Measurements from ENCODE around the gene DPF3.

DPF3 gene

DNA sequence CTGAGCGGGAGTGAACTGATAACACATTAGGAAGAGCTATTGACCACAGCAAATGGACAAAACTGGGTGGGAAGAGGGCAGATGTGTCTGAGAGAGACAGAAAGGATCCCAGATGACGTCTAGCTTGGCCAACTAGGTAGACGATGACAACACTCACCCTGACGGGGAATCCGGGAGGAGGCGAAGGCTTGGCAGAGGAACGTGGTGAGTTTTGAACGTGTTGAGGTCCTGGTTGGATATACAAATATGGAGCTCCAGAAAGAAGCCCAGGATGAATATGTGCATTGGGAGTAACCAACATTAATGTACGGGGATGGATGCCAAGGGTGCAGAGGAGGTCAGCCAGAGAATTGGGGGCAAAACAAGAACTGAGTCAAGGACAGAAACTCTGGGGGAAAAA is 60.7 kb downstream of the DPF3 start:
- no peak for DNase-seq

DNA sequence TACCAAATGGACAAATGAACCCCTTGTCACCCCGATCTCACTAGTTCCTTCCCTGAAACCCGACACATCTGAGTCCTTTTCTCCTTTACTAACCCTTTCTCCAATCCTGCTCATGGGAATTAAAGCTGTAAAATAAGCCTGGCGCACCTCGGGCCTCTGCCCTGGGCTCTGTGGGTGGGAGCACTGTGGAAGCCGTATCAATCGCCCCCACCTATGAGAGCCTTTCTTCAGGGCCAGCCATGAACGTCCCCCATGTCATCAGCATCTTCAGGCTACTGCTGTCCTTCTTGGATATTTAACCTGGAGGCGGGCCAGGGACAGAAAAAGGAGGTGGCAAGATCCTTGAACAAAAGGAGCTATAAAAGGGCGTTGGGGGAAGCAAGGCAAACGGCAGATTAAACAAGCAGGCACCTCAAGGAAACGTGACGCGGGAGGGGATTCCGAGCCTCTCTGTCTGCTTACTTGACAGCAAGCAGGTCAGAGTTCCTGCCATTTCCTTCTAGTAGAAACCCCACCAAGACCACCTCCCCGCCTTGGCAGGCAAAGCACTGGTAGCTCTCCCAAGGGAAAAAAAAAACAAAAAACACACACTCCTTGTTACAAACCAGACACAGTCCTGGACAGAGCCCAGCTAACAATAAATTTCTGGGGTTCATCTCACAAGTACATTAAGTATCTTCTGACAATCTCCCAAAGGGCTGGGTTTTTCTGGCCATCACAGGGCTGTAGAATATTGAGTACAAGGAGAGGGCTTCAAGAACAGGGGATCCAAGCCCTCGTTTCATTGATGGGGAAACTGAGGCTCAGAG is 62.9 kb downstream of the DPF3 start:
- no peak for DNase-seq

GRCh38 chr14:72830356-72830755 is 63.5 kb downstream of the DPF3 start:
- DNase-seq = no peak

DNA sequence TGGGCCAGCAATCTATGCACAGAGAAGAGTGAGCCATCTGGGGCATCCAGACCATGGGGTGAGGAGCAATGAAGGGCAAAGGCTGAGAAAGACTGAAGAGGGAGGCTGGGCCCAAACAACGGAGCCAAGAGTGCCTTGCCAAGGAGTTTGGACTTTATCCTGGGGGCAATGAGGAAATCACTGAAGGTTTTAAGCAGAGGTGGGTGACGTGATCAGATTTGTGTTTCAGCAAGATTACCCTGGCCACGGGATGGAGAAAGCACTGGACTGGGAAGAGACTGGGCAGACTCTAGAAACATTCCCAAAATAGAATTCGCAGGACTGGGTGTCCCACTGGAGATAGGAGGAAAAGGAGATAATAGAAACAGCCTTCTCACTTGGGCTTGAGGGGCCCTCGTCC is 65.3 kb downstream of the DPF3 start:
- DNase-seq = no peak

DNA sequence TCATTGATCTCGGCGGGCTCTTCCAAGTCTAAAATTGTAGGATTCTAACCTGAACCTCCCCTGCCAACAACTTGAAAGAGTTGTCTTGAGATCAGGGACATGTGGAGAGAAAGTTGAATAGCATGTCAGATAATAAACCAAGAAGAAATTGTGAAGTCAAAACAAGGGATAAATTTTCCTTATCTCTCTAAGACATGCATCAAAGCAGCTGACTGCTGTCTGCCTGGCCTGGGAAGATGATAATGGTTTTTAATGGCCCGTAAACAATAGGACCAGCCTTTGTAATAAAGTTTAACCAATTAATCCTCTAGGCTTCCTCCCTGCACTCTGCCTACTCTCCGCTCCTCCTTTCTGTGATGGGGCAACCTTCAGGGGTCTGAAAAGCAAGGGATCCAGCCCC is 67.9 kb downstream of the DPF3 start:
- peak in 1 of 3 experiments; percentile 10 for DNase-seq

DNA sequence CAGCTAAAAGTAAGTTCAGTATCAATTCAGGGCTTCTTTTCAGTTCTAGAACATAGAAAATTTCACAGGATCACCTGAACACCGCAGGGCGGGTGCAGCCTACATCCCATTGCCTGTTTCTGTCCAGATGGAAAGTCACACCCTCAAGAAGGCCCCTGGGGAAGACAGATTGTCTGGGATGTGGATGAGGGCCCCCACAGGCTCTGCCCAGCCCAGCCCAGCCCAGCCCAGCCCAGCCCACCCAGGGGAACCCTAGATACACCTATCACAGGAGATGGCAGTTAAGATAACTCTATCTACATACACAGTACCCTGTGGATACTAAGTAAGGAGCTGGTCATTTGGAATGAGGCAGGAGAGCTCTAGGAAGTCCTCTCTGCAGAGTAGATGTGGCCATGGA is 68.4 kb downstream of the DPF3 start:
- DNase-seq = no peak

DNA sequence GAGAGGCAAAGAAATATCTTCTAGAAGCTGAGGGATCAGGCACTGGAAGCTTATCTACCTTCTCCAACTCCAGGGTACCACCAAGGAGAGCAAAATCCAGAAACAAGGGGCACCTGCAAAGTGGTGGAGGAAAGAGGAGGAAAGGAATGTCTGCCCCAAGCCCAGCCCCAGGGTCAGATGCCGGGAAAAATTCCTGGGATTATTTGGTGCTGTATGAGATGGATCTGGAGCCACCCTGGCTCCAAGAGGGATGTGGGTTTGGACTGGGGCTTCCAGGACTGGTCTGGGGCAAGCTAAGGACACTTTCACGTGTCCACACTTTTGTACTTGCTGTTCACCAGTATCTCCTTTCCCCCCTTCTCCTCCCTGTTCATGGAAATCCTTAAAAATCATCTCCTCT is 69.8 kb downstream of the DPF3 start:
- DNase-seq = no peak

GRCh38 chr14:72822946-72823611 is 70.8 kb downstream of the DPF3 start:
- DNase-seq = no peak

DNA sequence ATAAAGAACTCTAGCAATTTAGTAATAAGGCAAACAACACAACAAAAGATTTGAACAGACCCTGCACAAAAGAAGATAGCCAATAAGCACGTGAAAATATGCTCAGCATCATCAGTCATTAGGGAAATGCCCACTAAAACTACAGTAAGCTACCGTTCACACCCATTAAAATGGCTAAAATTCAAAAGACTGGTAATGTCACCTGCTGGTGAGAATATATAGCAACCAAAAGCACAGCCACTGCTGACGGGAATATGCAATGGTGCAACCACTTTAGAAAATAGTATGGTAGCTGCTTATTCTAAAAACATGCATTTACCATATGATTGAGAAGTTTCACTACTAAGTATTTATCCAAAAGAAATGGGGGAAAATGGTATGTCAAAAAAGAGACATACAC is 74.9 kb downstream of the DPF3 start:
- DNase-seq = no peak

GRCh38 chr14:72816287-72816686 is 77.6 kb downstream of the DPF3 start:
- no peak for DNase-seq

DNA sequence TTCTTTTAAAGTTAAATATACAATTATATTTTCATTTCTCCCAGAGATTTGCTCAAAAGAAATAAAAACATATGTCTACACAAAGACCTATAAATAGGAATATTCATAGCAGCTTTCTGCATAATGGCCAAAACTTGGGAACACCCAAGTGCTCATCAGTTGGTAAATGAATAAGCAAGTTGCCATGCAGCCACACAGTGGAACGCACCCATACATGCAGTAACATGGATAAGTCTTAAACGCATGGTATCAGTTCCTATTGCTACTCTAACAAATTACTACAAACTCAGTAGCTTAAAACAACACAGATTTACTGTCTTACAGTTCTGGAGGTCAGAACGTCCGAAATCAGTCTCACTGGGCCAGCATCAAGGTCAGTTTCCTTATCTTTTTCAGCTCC is 78.5 kb downstream of the DPF3 start:
- DNase-seq = no peak

GRCh38 chr14:72812292-72812851 is 81.5 kb downstream of the DPF3 start:
- no peak for DNase-seq

- no peak for DNase-seq
Measured at GRCh38 chr14:72810201-72810600, 83.7 kb downstream of the DPF3 start.

DNA sequence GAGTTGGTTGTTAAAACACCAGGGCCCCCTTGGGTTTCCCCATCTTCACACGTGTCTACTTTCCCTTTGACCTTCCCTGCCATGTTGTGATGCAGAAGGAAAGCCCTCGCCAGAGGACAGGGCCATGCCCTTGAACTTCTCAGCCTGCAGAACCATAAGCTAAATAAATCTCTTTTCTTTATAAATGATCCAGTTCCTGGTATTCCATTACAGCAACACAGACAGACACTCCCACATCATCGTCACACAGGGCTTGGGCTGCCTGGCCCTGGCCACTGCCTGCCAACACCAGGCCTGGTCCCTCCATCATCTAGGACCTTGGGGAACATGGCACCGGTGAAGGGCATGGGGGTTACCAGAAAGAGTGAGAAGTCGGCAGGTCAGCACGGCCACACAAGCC is 84.8 kb downstream of the DPF3 start:
- no peak for DNase-seq

GRCh38 chr14:72808564-72808963 is 85.3 kb downstream of the DPF3 start:
- no peak for DNase-seq

DNA sequence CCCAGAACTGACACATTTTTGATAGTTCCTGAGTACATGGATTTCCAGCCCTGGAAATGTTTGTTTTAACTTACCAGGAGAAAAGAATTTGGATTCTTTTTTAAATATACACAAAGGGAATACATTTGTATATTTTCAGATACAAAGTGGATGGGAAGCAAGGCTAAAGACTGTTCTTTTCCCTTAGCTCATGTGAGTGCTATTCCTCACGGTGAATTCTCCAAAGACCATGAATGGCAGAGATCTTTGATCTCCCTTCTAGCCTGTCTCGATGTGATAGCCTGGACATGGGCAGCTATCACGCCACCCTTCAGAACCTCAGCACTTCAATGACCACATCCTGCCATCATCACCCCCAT is 91.3 kb downstream of the DPF3 start:
- no peak for DNase-seq

- no peak for DNase-seq
Measured at GRCh38 chr14:72801836-72802587, 91.9 kb downstream of the DPF3 start.

DNA sequence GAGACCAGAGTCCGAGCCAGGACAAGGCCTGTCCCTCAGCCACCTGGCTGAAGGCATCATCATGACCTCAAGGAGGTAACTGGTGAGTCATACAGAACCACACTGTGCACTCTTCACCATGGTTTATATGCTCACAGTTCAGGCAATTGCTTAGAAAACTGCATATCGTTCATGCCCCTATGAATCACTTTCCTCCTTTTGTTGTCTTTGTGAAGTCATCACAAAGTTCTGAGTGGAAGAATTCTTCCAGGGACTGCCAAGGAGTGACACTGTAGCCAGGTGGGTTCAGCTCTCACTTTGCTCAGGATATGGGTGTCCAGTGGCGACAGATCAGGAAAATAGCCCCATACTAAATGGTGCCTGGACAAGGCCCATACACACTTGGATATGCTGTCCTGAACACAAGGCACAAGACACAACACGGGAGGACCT is 92.5 kb downstream of the DPF3 start:
- DNase-seq = no peak

- DNase-seq = no peak
Measured at GRCh38 chr14:72800848-72801370, 93.0 kb downstream of the DPF3 start.

DNA sequence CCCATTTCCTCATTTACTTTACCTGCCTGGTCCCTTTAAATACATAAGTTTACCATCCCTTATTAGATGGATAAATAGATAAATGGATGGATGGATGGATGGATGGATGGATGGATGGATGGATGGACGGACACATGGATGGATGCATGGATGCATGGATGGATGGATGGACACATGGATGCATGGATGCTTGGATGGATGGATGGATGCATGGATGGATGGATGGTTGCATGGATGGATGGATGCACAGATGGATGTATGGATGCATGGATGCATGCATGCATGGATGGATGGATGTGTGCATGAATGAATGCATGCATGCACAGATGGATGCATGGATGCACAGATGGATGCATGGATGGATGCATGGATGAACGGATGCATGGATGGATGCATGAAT is 93.6 kb downstream of the DPF3 start:
- DNase-seq = no peak

DNA sequence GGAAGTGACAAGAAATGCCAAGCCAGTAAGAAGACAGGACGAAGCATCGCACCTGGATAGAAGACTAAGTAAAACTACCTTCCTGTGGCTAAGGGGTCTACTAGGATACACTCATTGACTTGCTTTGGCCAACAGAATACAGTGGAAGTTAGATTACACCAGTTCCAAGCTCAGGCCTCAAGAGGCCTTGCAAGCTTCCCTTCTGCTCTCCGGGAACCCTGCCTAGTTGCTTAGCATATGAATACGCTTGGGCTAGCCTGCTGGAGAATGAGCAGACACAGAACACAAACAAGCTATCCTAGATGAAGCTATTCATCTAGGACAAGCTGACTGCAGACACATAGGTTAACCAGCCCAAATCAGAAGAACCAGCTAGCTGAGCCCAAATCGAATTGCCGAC is 97.0 kb downstream of the DPF3 start:
- no peak for DNase-seq

DNA sequence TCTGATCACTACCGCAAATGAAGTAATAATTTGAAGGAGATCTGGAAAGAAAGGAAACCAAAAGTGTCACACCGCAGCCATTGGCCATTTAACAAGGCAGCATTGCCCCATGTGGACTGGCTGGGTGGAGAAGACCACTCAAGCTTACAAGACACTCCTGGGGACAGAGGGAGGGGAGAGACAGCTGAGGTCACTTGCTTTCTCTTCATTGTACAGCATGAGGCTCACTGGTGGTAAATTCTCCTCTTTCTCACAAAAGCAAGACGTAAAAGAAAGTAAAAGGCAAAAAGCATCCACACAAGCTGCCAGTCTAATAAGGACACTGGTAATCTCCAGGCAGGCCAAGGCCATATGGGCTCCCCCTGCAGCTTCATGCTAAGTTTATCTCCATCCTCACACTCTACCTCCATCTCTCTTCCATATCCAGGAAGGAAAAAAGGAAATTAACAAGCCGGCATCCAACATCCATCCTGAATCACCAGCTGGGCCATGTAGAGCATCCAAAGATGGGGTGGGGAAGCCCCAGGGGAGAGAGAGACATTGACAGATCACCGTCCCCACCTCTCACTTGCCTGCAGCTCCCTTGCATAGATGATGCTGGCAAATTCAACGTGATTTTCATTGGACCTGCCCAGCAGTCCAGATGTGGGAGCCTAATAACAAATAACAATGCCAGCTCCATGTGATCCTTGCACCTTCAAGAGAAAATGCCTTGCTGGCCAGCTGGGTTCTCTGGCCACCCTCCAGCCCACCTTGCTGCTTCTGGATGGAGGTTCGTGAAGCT is 100.6 kb downstream of the DPF3 start:
- no peak for DNase-seq
